Measurements from ENCODE around the gene KHDRBS2.
"Not testable (repeated sequence)": the region's sequence is repeated elsewhere in the genome, so short reads cannot be mapped to it uniquely, and the experiment has no call there.

The KHDRBS2 gene

DNA sequence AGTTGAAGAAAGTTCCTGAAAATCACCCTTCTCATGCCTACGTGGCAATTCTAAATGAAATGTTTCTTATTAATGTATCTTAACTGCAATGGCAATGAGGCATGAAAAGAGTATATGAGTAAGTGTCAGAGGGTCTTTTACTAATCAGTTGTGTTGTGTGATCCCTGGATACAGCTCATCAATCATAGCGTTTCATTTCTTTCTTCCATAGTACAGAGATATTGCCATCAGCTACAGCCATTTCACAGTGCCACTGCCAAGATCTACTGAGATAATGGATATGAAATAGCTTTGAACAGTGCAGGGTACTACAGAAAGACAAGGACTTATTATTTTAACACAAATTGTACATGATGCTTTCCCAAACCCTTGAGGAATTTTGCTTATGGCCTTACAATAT is 450.8 kb downstream of the KHDRBS2 start:
- DNase-seq = no peak

- no peak for DNase-seq
These were observed 452.8 kb downstream of the KHDRBS2 start for GRCh38 chr6:61833176-61833755.

GRCh38 chr6:61817716-61818115 is 468.3 kb downstream of the KHDRBS2 start:
- DNase-seq = no peak

DNA sequence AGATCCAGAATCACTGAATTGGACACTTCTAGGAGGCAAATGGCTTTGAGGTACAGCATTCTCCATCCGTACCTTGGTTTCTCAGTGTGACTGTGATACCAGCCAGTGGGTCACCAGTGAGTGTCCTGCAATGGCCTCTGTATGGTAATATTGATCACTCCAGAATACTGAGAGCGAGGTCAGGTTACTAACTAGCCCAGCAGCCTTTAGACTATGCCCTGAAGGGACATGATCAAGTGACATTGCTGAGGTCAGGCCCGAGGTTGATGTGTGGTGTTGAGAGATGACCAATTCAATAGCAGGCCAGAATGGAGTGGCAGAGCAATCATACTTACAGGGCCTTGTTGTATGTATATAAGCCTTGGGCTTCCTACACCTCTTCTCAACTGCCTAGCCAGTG is 476.0 kb downstream of the KHDRBS2 start:
- DNase-seq = no peak

- DNase-seq = no peak
These were observed 476.9 kb downstream of the KHDRBS2 start for GRCh38 chr6:61809004-61809595.

DNA sequence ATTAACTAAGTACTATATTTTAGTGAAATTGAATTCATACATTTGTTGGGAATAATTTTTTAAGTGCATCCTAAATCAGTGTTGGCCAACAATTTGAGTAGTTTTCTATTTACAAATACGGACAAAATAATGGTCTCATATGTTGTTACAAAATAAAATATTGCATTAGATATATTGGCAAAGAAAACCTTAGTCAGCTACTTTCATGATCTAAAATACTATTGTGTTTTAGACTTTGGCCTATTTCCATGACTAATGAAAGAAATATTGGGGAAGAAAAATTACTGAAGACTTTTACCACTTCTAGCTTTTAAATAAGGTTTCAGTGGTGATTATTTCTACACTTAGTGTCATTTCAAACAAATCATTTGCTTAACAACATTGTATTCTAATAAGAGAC is 498.0 kb downstream of the KHDRBS2 start:
- DNase-seq = no peak

DNA sequence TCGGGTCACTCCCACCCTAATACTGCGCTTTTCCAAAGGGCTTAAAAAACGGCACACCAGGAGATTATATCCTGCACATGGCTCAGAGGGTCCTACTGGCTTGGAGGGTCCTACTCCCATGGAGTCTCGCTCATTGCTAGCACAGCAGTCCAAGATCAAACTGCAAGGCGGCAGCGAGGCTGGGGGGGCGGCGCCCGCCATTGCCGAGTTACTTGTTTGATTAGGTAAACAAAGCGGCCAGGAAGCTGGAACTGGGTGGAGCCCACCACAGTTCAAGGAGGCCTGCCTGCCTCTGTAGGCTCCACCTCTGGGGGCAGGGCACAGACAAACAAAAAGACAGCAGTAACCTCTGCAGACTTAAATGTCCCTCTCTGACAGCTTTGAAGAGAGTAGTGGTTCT is 516.6 kb downstream of the KHDRBS2 start:
- DNase-seq = not testable (repeated sequence)

DNA sequence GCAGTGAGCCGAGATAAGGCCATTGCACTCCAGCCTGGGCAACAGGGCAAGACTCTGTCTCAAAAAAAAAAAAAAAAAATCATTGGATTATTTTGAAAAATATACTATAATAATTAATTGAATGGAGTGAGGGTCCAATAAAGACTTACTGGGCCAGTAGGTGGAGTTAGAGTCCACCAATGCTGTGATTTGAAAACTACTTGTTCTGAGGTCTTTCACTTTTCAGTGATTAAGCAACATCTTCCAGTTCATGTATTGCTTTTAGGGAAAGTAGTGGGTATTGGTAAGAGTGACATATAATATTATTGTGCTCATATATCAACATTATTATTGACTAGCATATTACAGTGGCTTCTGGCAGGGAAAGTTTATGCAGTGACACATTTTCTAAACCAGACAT is 530.3 kb downstream of the KHDRBS2 start:
- DNase-seq = no peak

GRCh38 chr6:61751986-61752385 is 534.0 kb downstream of the KHDRBS2 start:
- DNase-seq = no peak

GRCh38 chr6:61745994-61746393 is 540.0 kb downstream of the KHDRBS2 start:
- no peak for DNase-seq

- DNase-seq = no peak
These were observed 574.2 kb downstream of the KHDRBS2 start for GRCh38 chr6:61711849-61712248.

DNA sequence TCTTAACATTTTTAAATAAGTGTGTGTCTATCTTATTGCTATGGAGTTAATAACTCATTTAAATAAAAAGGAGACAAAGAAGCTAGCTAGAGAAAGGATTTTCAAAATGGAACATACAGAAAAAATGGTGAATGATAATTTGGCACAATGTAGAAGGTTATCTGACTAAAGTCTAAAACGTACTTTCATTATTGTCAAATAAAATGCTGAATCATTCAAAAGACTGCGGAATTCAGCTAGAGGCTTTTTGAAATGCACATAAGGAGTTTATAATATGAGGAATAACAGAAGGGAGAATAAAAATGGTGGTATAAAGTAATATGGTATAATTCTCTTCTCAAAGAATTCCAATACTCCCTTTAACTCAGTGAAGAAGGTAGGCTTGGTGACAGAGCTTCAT is 597.9 kb downstream of the KHDRBS2 start:
- no peak for DNase-seq

- DNase-seq = no peak
These were observed 603.5 kb downstream of the KHDRBS2 start for GRCh38 chr6:61682562-61682961.

DNA sequence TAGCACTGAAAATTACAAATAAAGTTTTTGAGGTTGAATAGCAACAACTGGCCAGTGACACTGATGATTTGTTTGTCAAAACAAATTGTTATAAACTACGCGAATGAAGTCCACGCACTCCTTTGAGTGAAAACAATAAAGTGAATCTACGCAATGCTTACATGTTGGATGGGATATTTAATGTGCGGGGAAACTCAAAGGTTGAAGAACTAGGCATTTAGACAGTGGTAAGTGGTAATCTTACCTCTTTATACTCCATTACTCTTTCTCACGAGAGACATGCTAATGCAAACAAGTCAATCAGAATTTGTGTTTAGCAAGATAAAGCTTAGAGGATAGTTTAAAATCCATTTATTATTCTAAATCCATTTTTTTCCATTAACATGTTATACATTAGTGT is 606.4 kb downstream of the KHDRBS2 start:
- no peak for DNase-seq

DNA sequence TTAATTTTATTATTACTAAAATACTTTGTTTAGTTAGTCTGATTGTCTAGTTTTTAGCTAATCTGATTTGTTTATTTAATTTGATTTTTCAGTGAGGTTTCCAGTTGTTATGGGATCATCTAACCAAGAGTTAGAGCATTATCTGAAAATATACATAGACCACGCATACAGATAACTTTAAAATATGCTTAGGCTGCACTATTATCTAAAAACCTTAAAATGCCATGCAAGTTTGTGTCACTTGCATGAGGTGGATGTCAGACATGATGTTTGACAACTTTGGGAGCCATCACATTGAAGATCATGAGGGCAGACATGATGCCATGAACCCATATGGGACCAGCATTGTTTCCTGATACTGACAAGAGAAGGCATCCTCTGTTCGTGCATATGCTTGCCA is 610.3 kb downstream of the KHDRBS2 start:
- no peak for DNase-seq

GRCh38 chr6:61649845-61650244 is 636.2 kb downstream of the KHDRBS2 start:
- no peak for DNase-seq

DNA sequence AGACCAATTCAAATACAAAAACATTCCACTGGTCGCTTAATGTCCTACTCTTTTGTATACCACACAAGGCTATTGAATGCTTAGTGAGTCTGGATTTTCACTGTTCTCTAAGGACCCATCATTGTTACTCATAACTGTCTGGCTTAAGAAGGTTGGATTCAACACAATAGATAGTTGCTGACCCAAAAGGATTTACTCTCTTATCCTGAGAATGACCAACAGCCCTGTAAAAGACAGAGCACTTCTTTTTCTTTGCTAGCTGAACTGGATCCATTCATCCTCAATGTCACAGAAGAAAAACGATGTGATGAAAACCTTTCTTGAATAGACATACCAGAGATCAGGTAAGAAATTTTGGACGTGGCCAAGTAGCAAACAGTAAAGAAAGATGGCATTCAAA is 645.6 kb downstream of the KHDRBS2 start:
- no peak for DNase-seq
